ENCODE results near the gene ESYT2. TPM values are rescaled to one million over a fixed set of nuclear protein-coding genes. Genes with fewer than 3 reads are reported as not detected.

The ESYT2 gene
- total RNA-seq, 1 experiment from 2014 or later: 39.0 TPM

- H3K27me3 Mint-ChIP-seq (ENCODE audit: low read depth): no peaks in the 10 kb centered on the region
- H3K36me3 Mint-ChIP-seq (ENCODE audit: insufficient read depth in 1 of 3, low read depth in 3 of 3): peaks cover 24 to 86% (median 79%) of the 10 kb centered on the region in 3 experiments; a peak in 6 of 7 replicates
These were observed 139.8 kb downstream of the ESYT2 start for GRCh38 chr7:158689488-158689887.

More at GRCh38 chr7:158689488-158689887, 139.8 kb downstream of the ESYT2 start:
- Histone ChIP-seq H3K23ac (ENCODE audit: insufficient read length, low read depth, low read length) (no peak overlapping the region), H3K56ac (ENCODE audit: insufficient read length, low read depth, low read length) (no peak overlapping the region), H2AFZ (ENCODE audit: low read length) (no peak overlapping the region), H2BK15ac (ENCODE audit: low read depth, low read length) (no peak overlapping the region), H4K8ac (replicated peaks; ENCODE audit: insufficient read length, low read depth, low read length) (no peak overlapping the region), H4K5ac (ENCODE audit: insufficient read length, low read depth, low read length) (no peak overlapping the region), H2AK5ac (ENCODE audit: insufficient read length, low read length) (no peak overlapping the region), H4K20me1 (ENCODE audit: control insufficient read depth, insufficient read depth, insufficient read length) (no peaks in the 10 kb centered on the region), H2BK120ac (ENCODE audit: low read depth, low read length, poor library complexity, severe bottlenecking) (no peak overlapping the region), H3K4me1 (ENCODE audit: insufficient read depth, low read length) (no peaks in the 10 kb centered on the region), H3K9ac (ENCODE audit: extremely low read depth, insufficient read length, low read length) (no peak overlapping the region), H3K79me1 (ENCODE audit: insufficient read depth, low read depth, low read length, poor library complexity, severe bottlenecking) (peaks cover 9% of the 10 kb centered on the region), H3K27me3 (ENCODE audit: insufficient read depth, low read length) (no peaks in the 10 kb centered on the region), H4K91ac (ENCODE audit: insufficient read length, low read depth, low read length) (no peak overlapping the region), H3K4me2 (ENCODE audit: insufficient read depth, insufficient read length, low read length) (no peak overlapping the region), H2BK5ac (ENCODE audit: insufficient read length, low read length) (no peak overlapping the region), H3K79me2 (ENCODE audit: insufficient read depth, low read length) (no peaks in the 10 kb centered on the region; the same call in 1 of the 2 replicates), H2BK12ac (ENCODE audit: insufficient read length, low read depth, low read length) (no peak overlapping the region), H2BK20ac (ENCODE audit: low read depth, low read length, poor library complexity, severe bottlenecking) (no peak overlapping the region), H3K27ac (ENCODE audit: insufficient read length, low read depth, low read length) (no peak overlapping the region), H3K14ac (ENCODE audit: insufficient read depth, low read length) (no peak overlapping the region), H3T11ph (ENCODE audit: low read length) (no peak overlapping the region), H3K9me3 (ENCODE audit: control insufficient read depth, low read depth, low read length) (no peaks in the 10 kb centered on the region), H3K4ac (ENCODE audit: low read depth, low read length) (no peak overlapping the region), H3K23me2 (ENCODE audit: insufficient read length, low read depth, low read length, poor library complexity, severe bottlenecking) (no peaks in the 10 kb centered on the region), H3K18ac (ENCODE audit: insufficient read length, low read depth, low read length) (no peak overlapping the region)
- no peaks in the 10 kb centered on the region for H3K4me1 Mint-ChIP-seq
- no CpG with 5 or more reads among the region's 2 CpGs for WGBS (ENCODE audit: extremely low coverage, insufficient read length, low lambda C conversion rate)
- no peak for DNase-seq
- TF ChIP-seq, protein P1, sequence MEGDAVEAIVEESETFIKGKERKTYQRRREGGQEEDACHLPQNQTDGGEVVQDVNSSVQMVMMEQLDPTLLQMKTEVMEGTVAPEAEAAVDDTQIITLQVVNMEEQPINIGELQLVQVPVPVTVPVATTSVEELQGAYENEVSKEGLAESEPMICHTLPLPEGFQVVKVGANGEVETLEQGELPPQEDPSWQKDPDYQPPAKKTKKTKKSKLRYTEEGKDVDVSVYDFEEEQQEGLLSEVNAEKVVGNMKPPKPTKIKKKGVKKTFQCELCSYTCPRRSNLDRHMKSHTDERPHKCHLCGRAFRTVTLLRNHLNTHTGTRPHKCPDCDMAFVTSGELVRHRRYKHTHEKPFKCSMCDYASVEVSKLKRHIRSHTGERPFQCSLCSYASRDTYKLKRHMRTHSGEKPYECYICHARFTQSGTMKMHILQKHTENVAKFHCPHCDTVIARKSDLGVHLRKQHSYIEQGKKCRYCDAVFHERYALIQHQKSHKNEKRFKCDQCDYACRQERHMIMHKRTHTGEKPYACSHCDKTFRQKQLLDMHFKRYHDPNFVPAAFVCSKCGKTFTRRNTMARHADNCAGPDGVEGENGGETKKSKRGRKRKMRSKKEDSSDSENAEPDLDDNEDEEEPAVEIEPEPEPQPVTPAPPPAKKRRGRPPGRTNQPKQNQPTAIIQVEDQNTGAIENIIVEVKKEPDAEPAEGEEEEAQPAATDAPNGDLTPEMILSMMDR (conservative IDR thresholded peaks at IDR 0.05): no peak
- no peaks in the 10 kb centered on the region for H3K9me3 Mint-ChIP-seq
- H3K4me3 Mint-ChIP-seq: no peak overlapping the region
- no peak overlapping the region for H3K27ac Mint-ChIP-seq
